MCF 10A (cell line): Measurements from ENCODE around the gene NDUFC2. TPM values are rescaled to one million over a fixed set of nuclear protein-coding genes. Genes with fewer than 3 reads are reported as not detected.

Source experiments
- Bru-seq: library from RNA; stranded (reverse); fragments of 400-500 nt; gene quantifications from one replicate; lab custom pipeline; 2021; lab: Mats Ljungman, UMichigan
- BruChase-seq, 2 experiments: library from RNA; stranded (reverse); fragments of 400-500 nt; gene quantifications; one replicate each; lab custom pipeline; 2021; lab: Mats Ljungman, UMichigan
- BruUV-seq: library from RNA; stranded (reverse); fragments of 400-500 nt; replicated peaks from 2 replicates; lab custom pipeline; 2021; lab: Mats Ljungman, UMichigan
- CTCF ChIA-PET: fragments of 300-600 bp; sonication (Branson Sonifier 250); formaldehyde crosslinking; extraction: SDS; loops from one replicate; lab custom pipeline; 2021; ENCODE audit warnings: antibody characterized with exemption, inconsistent platforms; lab: Yijun Ruan, JAX
- POLR2A ChIA-PET: fragments of 300-600, 350-650 bp; sonication (Branson Sonifier 250); formaldehyde crosslinking; extraction: SDS; loops from one replicate; lab custom pipeline; 2020; ENCODE audit warnings: antibody characterized with exemption, inconsistent platforms; lab: Yijun Ruan, JAX
- DNase-seq: peaks from one replicate; pipeline ENCODE4 v3.0.0-alpha.2; 2018; ENCODE audit not compliant: unreplicated experiment
- H3K27ac Mint-ChIP-seq: one replicate; pipeline ENCODE4 v1.8.0; 2022; ENCODE audit warnings: mild to moderate bottlenecking, low read depth, mixed read lengths; ENCODE audit not compliant: unreplicated experiment
- H3K27me3 Mint-ChIP-seq: one replicate; pipeline ENCODE4 v1.8.0; 2022; ENCODE audit warnings: mixed read lengths; ENCODE audit not compliant: insufficient read depth, unreplicated experiment
- H3K36me3 Mint-ChIP-seq: one replicate; pipeline ENCODE4 v1.8.0; 2022; ENCODE audit warnings: mild to moderate bottlenecking, moderate library complexity, mixed read lengths; ENCODE audit not compliant: insufficient read depth, unreplicated experiment
- H3K4me1 Mint-ChIP-seq: one replicate; pipeline ENCODE4 v1.8.0; 2022; ENCODE audit warnings: mixed read lengths; ENCODE audit not compliant: insufficient read depth, unreplicated experiment
- H3K4me3 Mint-ChIP-seq: one replicate; pipeline ENCODE4 v1.8.0; 2022; ENCODE audit warnings: mild to moderate bottlenecking, moderate library complexity, mixed read lengths; ENCODE audit not compliant: unreplicated experiment
- H3K9me3 Mint-ChIP-seq: one replicate; pipeline ENCODE4 v1.8.0; 2022; ENCODE audit warnings: mixed read lengths; ENCODE audit not compliant: unreplicated experiment
- CTCF ChIP-seq: fragments of 200-600 bp; IDR thresholded peaks from one replicate; pipeline ENCODE4 v1.8.0; 2022; ENCODE audit warnings: antibody characterized with exemption, mild to moderate bottlenecking; ENCODE audit not compliant: unreplicated experiment
- intact Hi-C: fragments of 100-400 bp; cut with micrococcal nuclease; formaldehyde crosslinking; loops from 2 replicates; pipeline ENCODE4 v1.14.1; 2022
- long read RNA-seq: library from polyadenylated mRNA; stranded (forward); transcript quantifications from one replicate; pipeline ENCODE4 v2.0.0, GENCODE V29; 2022
- total RNA-seq: library from RNA; stranded (reverse); gene quantifications from 2 replicates; pipeline ENCODE4 v1.2.3, GENCODE V29; 2022

NDUFC2 gene
- 156 and 186 TPM in 2 replicates for total RNA-seq
- percentile 76 among the genes with signal in this experiment for Bru-seq, nascent RNA
- percentile 93 among the genes with signal in this experiment for BruChase-seq, experiment 1, labeled RNA remaining after a 6-hour chase
- percentile 80 among the genes with signal in this experiment for BruChase-seq, experiment 2, labeled RNA remaining after a 2-hour chase
- long read RNA-seq, transcript NDUFC2-201 (3 exons, 2,518 nt): major isoform, 256 of 261 reads
- long read RNA-seq, partial matches to known transcripts: 0 of 261 reads
- long read RNA-seq, other reads (novel, unspliced or antisense): 5 of 261 reads

- H3K9me3 Mint-ChIP-seq: no peaks in the 10 kb centered on the region
- TF ChIP-seq CTCF: no peak
- intact Hi-C loops: loop anchor here (1.0 kb wide), 1 partner anchor 28 kb away; no protein-coding TSS in a partner anchor
- peaks cover 37% of the 10 kb centered on the region for H3K4me1 Mint-ChIP-seq
- H3K4me3 Mint-ChIP-seq: peak within 1 kb of the TSS; percentile 83
- DNase-seq: peak; percentile 72
- H3K36me3 Mint-ChIP-seq: peaks cover 12% of the 10 kb centered on the region
- POLR2A ChIA-PET: interaction anchor here (0.6 to 3.1 kb wide), 23 partner anchors 9 to 490 kb away, joined by 3 to 28 read pairs (median 4); partner anchors contain the start of genes ALG8, GAB2, INTS4 and KCTD21
- peak within 1 kb of the TSS; percentile 65 for H3K27ac Mint-ChIP-seq
- CTCF ChIA-PET: interaction anchor here (0.7 to 2.4 kb wide), 5 partner anchors 26 to 85 kb away, joined by 3 to 10 read pairs (median 3); partner anchors contain the start of gene INTS4
- BruUV-seq: TSS peak; percentile 78
- H3K27me3 Mint-ChIP-seq: no peaks in the 10 kb centered on the region
Observed at GRCh38 chr11:78079232-78080083, at the start of gene NDUFC2. Gene NDUFC2, minus strand, starts transcription at chr11:78079862. Its CDS starts 118 bp downstream, at chr11:78079744.

DNA sequence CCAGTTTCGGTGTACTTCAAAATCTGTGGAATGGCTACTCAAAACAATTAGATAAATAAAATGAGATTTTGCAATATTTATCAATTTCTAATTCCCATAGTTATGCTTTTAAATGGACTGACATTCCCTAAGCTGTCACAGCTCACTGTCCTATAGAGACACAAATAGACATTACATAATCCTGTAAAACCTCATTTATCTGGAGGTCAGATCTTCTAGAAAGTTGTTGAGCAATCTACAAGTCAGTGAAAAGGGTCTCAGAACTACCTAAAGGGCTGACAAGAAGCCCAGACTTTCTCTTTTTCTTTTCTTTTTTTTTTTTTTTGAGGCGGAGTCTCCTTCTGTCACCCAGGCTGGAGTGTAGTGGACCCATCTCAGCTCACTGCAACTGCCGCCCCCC lies 47.7 kb upstream of the NDUFC2 start:
- H3K36me3 Mint-ChIP-seq: peaks cover 27% of the 10 kb centered on the region

GRCh38 chr11:78112582-78113275 lies 33.1 kb upstream of the NDUFC2 start:
- DNase-seq: no peak
- ChIA-PET CTCF (interaction anchor here (1.2 kb wide), 1 partner anchor 65 kb away, joined by 3 read pairs; no protein-coding TSS in a partner anchor), POLR2A (no interaction called here)
- Mint-ChIP-seq H3K27ac (no peak overlapping the region), H3K9me3 (no peaks in the 10 kb centered on the region), H3K4me1 (no peaks in the 10 kb centered on the region), H3K36me3 (peaks cover 51% of the 10 kb centered on the region), H3K4me3 (no peak overlapping the region), H3K27me3 (no peaks in the 10 kb centered on the region)
- no TSS peak for BruUV-seq
- intact Hi-C loops: no loop called here
- TF ChIP-seq CTCF: no peak

More for the DNA sequence above, 47.7 kb upstream of the NDUFC2 start:
- Mint-ChIP-seq H3K9me3 (no peaks in the 10 kb centered on the region), H3K4me3 (no peak overlapping the region), H3K4me1 (no peaks in the 10 kb centered on the region), H3K27ac (no peak overlapping the region), H3K27me3 (no peaks in the 10 kb centered on the region)
- DNase-seq: no peak
- TF ChIP-seq CTCF: no peak
- BruUV-seq: no TSS peak
- ChIA-PET CTCF (no interaction called here), POLR2A (interaction anchor here (1.0 kb wide), 1 partner anchor 11 kb away, joined by 5 read pairs; the partner anchor contains the start of gene ALG8)
- intact Hi-C loops: no loop called here
